ENCODE data around the gene PAQR7.

GRCh38 chr1:25869909-25870606 is 5.5 kb downstream of the PAQR7 start:
- TF ChIP-seq RELA (CRISPR knock-in tag; IDR thresholded peaks at IDR 0.05; ENCODE audit: borderline replicate concordance): no peak
- TF ChIP-seq MYBL2 (CRISPR knock-in tag; IDR thresholded peaks at IDR 0.05): no peak
- no peak for TF ChIP-seq CTCF (IDR thresholded peaks at IDR 0.05)
- no peak for TF ChIP-seq E2F4 (CRISPR knock-in tag; IDR thresholded peaks at IDR 0.05; ENCODE audit: borderline replicate concordance, low read depth)
- no peak for TF ChIP-seq ATF6 (CRISPR knock-in tag; IDR thresholded peaks at IDR 0.05)
- TF ChIP-seq JUN (CRISPR knock-in tag; IDR thresholded peaks at IDR 0.05): no peak
- no peak for TF ChIP-seq PREB (CRISPR knock-in tag; IDR thresholded peaks at IDR 0.05; ENCODE audit: borderline replicate concordance)
- TF ChIP-seq MAX (CRISPR knock-in tag; IDR thresholded peaks at IDR 0.05): no peak
- no peak for TF ChIP-seq ATF2 (CRISPR knock-in tag; IDR thresholded peaks at IDR 0.05; ENCODE audit: borderline replicate concordance, low read depth)

All from WTC11 (cell line).